CD4-positive, alpha-beta T cell treated with Interleukin-15 for 1 hour (primary cell): Measurements from ENCODE around the gene CLIC4.
"Not testable (repeated sequence)": the region's sequence is repeated elsewhere in the genome, so short reads cannot be mapped to it uniquely, and the experiment has no call there.

ENCODE experiments used
- DNase-seq: peaks from one replicate; pipeline ENCODE4 v3.0.0-alpha.2; 2020

Gene CLIC4

GRCh38 chr1:24748191-24749121, 3.2 kb downstream of the CLIC4 start:
- DNase-seq = peak; percentile 62

- DNase-seq = no peak
Observed at GRCh38 chr1:24749252-24749651, 4.0 kb downstream of the CLIC4 start.

DNA sequence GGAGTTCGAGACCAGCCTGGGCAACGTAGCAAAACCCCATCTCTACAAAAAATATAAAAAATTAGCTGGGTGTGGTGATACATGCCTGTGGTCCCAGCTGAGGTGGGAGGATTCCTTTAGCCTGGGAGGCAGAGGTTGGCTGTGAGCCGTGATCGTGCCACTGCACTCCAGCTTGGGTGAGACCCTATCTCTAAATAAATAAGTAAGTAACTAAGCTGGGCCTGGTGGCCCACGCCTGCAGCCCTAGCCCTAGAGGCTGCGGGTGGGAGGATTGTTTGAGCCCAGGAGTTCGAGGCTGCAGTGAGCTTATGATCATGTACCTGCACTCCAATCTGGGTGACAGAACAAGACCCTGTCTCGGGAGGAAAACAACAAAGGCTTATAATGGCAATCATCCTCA, 4.6 kb downstream of the CLIC4 start:
- DNase-seq = no peak

DNA sequence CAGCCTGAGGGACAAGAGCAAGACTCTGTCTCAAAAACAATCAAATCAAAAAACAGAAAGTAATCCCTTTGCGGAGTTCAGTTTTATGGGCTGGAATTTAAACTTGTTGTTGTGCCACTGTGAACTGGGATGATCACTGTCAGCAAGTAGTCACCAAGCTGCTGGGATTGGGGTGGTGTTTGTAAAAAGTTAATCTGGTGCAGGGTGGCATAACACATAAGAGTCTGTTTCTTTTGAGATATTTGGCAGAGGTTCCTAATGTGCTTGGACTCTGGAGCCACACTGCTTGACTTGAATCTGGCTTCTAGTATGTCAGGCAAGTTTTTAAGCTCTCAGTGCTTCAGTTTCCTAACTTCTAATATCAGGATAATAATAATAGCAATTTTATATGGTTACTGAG, 6.6 kb downstream of the CLIC4 start:
- DNase-seq = no peak

DNA sequence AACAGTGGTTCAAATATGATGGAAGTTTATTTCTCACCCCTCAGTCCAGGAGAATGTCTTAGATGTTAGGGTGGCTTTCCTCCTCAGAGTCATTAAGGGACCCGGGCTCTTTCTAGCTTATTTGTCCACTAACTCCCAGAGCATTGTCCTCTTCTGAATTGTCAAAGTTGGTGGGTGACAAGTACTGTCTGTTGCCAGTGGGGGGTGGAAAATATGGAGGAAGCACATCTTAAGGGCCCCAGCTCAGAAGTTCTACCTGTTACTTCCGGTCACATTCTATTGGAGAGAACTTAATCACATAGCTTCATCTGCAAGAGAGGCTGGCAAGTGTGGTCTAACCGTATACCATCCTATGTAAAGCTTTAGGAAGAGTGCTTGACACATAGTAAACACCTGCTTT, 7.1 kb downstream of the CLIC4 start:
- DNase-seq = no peak

DNA sequence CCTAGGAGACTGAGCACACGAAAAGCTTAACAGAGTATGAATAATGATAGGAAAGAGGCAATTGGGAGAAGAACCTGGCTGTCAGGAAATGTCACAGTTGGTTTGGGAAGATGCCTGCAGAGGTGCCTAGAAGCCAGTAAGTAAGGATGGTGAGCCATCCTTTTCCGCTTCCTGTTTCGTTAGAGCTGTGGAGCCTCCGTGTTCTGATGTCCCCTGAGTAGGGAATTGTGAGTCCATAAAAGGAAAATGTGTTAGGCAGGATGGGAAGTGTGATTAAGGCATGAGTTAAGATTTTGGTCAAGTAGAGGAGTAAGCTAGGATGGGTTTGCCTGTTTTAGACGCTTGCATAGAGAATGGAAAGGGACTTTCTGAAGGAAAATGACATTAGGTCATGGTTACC, 9.0 kb downstream of the CLIC4 start:
- no peak for DNase-seq

GRCh38 chr1:24755323-24755722, 10.1 kb downstream of the CLIC4 start:
- DNase-seq = not testable (repeated sequence)

- no peak for DNase-seq
Observed at GRCh38 chr1:24756395-24756794, 11.1 kb downstream of the CLIC4 start.

DNA sequence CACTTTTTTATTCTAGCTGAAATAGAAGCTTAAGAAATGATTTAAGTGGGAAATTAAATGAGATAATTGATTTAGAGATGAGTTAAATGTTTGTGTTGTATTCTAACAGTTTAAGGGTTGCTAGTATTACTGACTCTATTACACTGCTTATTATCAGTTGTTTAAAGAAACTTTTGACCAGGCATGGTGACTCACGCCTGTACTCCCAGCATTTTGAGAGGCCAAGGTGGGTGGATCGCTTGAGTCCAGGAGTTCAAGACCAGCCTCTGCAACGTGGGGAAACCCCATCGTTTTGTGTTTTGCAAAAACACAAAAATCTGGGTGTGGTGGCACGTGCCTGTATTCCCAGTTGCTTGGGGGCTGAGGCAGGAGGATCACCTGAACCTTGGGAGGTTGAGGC, 14.2 kb downstream of the CLIC4 start:
- no peak for DNase-seq

DNA sequence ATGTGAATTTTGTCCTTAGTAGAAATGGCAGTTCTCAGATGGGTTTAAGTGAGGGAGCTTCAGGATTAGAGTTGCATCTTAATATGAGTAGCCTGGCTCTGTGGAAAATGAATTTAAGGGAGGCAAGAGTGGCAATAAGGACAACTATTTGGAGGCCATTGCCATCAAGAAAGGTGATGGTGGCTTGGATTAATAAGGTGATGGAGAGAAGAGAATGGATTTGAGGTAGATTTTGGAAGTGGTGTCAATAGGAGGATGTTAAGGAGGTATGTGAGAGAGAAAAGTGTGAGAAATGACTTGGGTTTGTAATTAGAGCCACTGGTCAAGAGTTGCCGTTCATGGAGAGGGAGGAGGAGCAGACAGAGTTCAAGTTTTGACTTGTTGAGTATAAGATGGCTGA, 16.3 kb downstream of the CLIC4 start:
- DNase-seq = no peak

DNA sequence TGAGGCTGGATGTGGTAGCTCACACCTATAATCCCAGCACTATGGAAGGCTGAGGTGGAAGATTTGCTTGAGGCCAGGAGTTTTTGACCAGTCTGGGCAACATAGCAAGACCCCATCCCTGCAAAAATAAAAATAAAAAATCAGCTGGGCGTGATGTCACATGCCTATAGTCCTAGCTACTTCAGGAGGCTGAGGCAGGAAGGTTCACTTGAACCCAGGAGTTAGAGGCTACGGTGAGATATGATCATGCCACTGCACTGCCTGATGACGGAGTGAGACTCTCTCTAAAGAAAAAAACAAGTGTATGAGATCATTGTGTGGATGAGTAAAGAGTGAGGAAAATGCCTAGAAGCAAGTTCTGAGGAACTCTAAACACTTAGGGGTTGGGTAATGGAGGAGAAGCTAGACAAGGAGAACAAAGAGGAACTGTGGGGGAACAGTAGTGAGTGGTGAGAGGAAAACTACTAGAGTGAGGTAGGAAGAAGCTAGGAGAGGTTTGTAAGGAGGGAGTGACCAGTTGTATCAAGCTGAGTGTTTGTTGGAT, 17.0 kb downstream of the CLIC4 start:
- no peak for DNase-seq

DNA sequence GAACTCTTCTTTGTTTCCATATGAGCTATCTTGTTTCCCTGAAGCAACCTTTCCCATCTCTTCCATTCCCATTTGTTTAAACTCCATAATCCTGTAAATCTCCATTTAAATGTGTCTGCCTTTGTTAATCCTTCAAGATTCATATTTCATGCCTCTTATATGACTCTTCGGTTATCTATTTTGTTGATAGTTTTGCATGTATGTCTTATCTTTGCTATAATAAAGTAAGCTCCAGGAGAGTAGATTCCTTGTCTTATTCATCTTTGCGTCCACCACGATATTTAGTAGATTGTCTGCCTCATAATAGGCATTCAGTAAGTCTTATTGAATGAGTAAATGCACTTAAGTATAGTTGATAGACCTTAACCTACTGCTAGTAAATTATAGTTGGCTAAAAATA, 18.4 kb downstream of the CLIC4 start:
- DNase-seq = no peak

DNA sequence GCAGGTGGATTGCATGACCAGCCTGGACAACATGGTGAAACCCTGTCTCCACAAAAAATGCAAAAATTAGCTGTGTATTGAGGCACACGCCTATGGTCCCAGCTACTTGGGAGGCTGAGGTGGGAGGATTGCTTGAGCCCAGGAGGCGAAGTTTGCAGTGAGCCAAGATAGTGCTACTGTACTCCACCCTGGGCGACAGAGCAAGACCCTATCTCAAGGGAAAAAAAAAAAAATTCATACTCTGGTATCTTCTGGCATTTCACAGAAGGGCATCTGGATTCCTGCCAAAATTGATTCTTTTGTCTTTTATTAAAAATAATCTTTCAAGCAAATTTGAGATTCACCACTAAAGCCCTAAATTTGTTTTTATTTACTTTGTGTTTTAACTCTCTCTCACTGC, 19.2 kb downstream of the CLIC4 start:
- no peak for DNase-seq

GRCh38 chr1:24764848-24765247, 19.6 kb downstream of the CLIC4 start:
- no peak for DNase-seq

DNA sequence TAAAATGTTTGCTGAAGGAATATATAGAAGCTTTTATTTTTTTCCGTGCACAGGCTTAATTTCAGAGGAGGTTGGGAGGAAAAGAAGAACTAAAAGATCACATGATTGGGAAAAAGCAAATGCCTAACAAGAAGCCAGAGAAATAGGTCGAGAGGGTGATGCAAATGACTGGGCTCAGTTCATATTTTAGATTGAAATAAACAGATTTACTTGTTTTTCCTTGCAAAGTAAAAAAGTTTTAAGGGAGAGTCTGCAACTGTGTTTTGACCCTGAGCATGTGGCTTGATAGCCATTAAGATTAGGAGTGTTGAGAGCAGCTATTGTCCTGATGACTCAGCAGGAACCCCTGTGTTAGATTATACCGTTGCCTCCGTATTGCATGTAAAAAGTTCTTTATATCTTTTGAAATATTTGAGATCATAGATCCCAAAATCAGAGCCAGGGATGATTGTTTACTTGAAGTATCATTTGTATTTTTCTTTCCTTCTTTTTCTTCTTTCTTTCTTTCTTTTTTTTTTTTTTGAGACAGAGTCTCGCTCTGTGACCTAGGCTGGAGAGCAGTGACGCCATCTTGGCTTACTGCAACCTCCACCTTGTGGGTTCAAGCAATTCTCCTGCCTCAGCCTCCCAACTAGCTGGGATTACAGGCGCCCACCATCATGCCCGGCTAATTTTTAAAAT, 20.2 kb downstream of the CLIC4 start:
- DNase-seq = no peak

- no peak for DNase-seq
Observed at GRCh38 chr1:24767351-24767750, 22.1 kb downstream of the CLIC4 start.

GRCh38 chr1:24768873-24769605, 23.8 kb downstream of the CLIC4 start:
- no peak for DNase-seq

GRCh38 chr1:24769656-24770651, 24.7 kb downstream of the CLIC4 start:
- DNase-seq = no peak

DNA sequence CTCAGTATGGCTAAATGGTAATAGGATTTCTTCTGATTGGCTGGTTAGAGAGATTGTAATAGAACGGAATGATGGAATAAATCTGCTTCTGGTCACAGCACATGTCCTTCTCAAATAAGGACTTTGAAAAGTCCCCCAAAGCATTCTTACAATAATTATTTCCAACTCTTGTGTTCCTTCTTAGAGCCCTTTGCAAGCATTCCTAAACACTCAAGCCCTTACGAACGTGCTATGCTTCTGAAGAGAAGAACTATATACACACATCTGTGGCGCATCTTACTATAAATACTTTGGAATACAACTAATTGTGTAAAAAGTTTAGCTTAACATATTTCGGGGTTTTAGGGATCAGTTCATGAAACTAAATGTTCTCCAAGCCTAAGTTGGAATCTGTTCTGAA, 25.6 kb downstream of the CLIC4 start:
- no peak for DNase-seq

DNA sequence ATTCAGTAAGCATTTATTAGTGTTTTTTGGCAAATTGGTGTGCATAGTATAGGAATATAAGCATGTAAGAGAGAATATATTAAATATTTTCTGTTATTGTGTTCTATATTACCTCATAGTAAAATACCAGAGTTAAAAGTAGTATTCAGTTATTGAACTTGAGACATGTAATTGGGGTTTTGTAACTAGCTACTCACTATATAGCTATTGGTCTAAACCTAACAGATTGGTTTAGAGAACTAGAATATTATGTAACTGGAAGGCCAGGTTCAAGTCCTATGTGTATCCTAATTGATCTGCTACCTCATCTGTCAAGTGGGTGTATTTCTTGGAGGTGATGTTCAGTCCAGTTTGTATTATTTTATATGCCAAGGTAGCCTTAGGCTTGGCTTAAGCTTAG, 26.3 kb downstream of the CLIC4 start:
- DNase-seq = no peak

- no peak for DNase-seq
Observed at GRCh38 chr1:24773618-24774017, 28.4 kb downstream of the CLIC4 start.

DNA sequence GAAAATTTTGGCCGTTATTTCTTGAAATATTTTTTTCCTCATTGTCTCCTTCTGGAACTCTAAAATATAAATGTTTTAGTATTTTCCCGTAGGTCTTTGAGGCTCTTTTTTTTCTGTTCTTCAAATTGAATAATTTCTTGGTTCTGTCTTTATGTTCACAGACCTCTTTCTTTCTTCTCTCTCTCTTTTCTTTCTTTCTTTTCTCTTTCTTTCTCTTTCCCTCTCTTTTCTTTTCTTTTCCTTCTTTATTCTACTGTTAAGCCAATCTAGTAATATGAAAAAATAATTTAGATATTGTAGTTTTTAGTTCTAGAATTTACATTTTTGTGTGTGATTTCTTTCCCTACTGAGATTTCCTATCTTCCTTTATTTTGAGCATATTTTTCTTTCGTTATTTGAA, 30.1 kb downstream of the CLIC4 start:
- no peak for DNase-seq
